Measurements from ENCODE around the gene NARS2. TPM values are rescaled to one million over a fixed set of nuclear protein-coding genes. Genes with fewer than 3 reads are reported as not detected.

Gene NARS2
- total RNA-seq, 1 donor from 2014 or later, result 23.1 TPM

- no peak for DNase-seq (ENCODE audit: low spot score)
Measured at GRCh38 chr11:78432956-78433355, 141.7 kb downstream of the NARS2 start.

- DNase-seq (ENCODE audit: low spot score), result no peak
Measured at GRCh38 chr11:78432058-78432515, 142.6 kb downstream of the NARS2 start.

GRCh38 chr11:78429660-78430059, 145.0 kb downstream of the NARS2 start:
- no peak for DNase-seq (ENCODE audit: low spot score)

- no peak for DNase-seq (ENCODE audit: low spot score)
Measured at GRCh38 chr11:78429209-78429608, 145.5 kb downstream of the NARS2 start.

- DNase-seq (ENCODE audit: low spot score), result no peak
Measured at GRCh38 chr11:78428773-78429172, 145.9 kb downstream of the NARS2 start.

GRCh38 chr11:78428266-78428636, 146.4 kb downstream of the NARS2 start:
- no peak for DNase-seq (ENCODE audit: low spot score)

- no peak for DNase-seq (ENCODE audit: low spot score)
Measured at GRCh38 chr11:78427615-78428265, 146.9 kb downstream of the NARS2 start.

- DNase-seq (ENCODE audit: low spot score), result no peak
Measured at GRCh38 chr11:78426845-78427244, 147.8 kb downstream of the NARS2 start.

GRCh38 chr11:78425399-78426070, 149.1 kb downstream of the NARS2 start:
- DNase-seq (ENCODE audit: low spot score), result no peak

GRCh38 chr11:78424334-78425270, 150.1 kb downstream of the NARS2 start:
- DNase-seq (ENCODE audit: low spot score), result no peak

- no peak for DNase-seq (ENCODE audit: low spot score)
Measured at GRCh38 chr11:78423241-78423640, 151.4 kb downstream of the NARS2 start.

- no peak for DNase-seq (ENCODE audit: low spot score)
Measured at GRCh38 chr11:78420796-78421209, 153.9 kb downstream of the NARS2 start.

GRCh38 chr11:78420255-78420764, 154.4 kb downstream of the NARS2 start:
- peak; percentile 61 for DNase-seq (ENCODE audit: low spot score)

GRCh38 chr11:78419327-78419726, 155.3 kb downstream of the NARS2 start:
- DNase-seq (ENCODE audit: low spot score), result peak; percentile 59

GRCh38 chr11:78418584-78419211, 156.0 kb downstream of the NARS2 start:
- DNase-seq (ENCODE audit: low spot score), result no peak

GRCh38 chr11:78417888-78418583, 156.6 kb downstream of the NARS2 start:
- DNase-seq (ENCODE audit: low spot score), result peak; percentile 79

GRCh38 chr11:78417175-78417887, 157.3 kb downstream of the NARS2 start, which contains the start of gene GAB2:
GAB2 (minus strand) TSS chr11:78417820; CDS start chr11:78417720, 100 bp downstream.
- DNase-seq (ENCODE audit: low spot score), result no peak

GRCh38 chr11:78416285-78417174, 158.1 kb downstream of the NARS2 start:
- DNase-seq (ENCODE audit: low spot score), result peak; percentile 88

GRCh38 chr11:78415338-78415737, 159.3 kb downstream of the NARS2 start:
- no peak for DNase-seq (ENCODE audit: low spot score)

All from ureter (tissue), 1 donor.